ENCODE measurements around the gene HOMER2. TPM values are rescaled to one million over a fixed set of nuclear protein-coding genes. Genes with fewer than 3 reads are reported as not detected.

The HOMER2 gene
- total RNA-seq, 2 experiments from 2014 or later: 0.85 to 1.6 TPM

GRCh38 chr15:82945326-82945725, 7.2 kb downstream of the HOMER2 start:
- Histone ChIP-seq H3K4me1 (ENCODE audit: insufficient read depth, low read length) (no peaks in the 10 kb centered on the region), H3K36me3 (ENCODE audit: insufficient read depth, low read length) (no peaks in the 10 kb centered on the region), H3K9me3 (ENCODE audit: control insufficient read depth in 1 of 2, insufficient read depth in 1 of 2, low read length in 2 of 2) (no peaks in the 10 kb centered on the region), H3K4me3 (ENCODE audit: low read length) (no peak overlapping the region), H3K27me3 (ENCODE audit: control insufficient read depth in 1 of 2, insufficient read depth in 2 of 2, low read length in 2 of 2) (peaks cover 7 to 16% of the 10 kb centered on the region in 2 experiments), H3K27ac (ENCODE audit: low read depth in 1 of 2, low read length in 2 of 2) (no peak overlapping the region)
- ATAC-seq (ENCODE audit: poor library complexity) (no peak), DNase-seq (no peak)
- Mint-ChIP-seq H3K4me3 (no peak overlapping the region), H3K36me3 (ENCODE audit: low read depth) (no peaks in the 10 kb centered on the region), H3K27ac (no peak overlapping the region), H3K9me3 (no peaks in the 10 kb centered on the region), H3K4me1 (ENCODE audit: low read depth) (no peaks in the 10 kb centered on the region), H3K27me3 (peaks cover 17% of the 10 kb centered on the region)
- intact Hi-C loops (cut with DNase I, micrococcal nuclease): no loop called here
- no peak for TF ChIP-seq CTCF (IDR thresholded peaks at IDR 0.05)
- CTCF ChIA-PET: no interaction called here
- POLR2A ChIA-PET: no interaction called here

- Histone ChIP-seq H3K36me3 (ENCODE audit: insufficient read depth, low read length) (no peaks in the 10 kb centered on the region), H3K9me3 (ENCODE audit: control insufficient read depth in 1 of 2, insufficient read depth in 1 of 2, low read length in 2 of 2) (no peaks in the 10 kb centered on the region), H3K4me3 (ENCODE audit: low read length) (no peak overlapping the region), H3K27me3 (ENCODE audit: control insufficient read depth in 1 of 2, insufficient read depth in 2 of 2, low read length in 2 of 2) (peaks cover 3 to 12% of the 10 kb centered on the region in 2 experiments), H3K27ac (ENCODE audit: low read depth in 1 of 2, low read length in 2 of 2) (no peak overlapping the region), H3K4me1 (ENCODE audit: insufficient read depth, low read length) (no peaks in the 10 kb centered on the region)
- intact Hi-C loops (cut with DNase I, micrococcal nuclease): no loop called here
- H3K4me1 Mint-ChIP-seq (ENCODE audit: low read depth): no peaks in the 10 kb centered on the region
- peaks cover 17% of the 10 kb centered on the region for H3K27me3 Mint-ChIP-seq
- H3K27ac Mint-ChIP-seq: no peak overlapping the region
- peak in 2 of 14 experiments; percentile 6 to 27 for DNase-seq
- no peak overlapping the region for H3K4me3 Mint-ChIP-seq
- POLR2A ChIA-PET: no interaction called here
- TF ChIP-seq CTCF (IDR thresholded peaks at IDR 0.05): no peak
- CTCF ChIA-PET: no interaction called here
- H3K9me3 Mint-ChIP-seq: no peaks in the 10 kb centered on the region
- no peaks in the 10 kb centered on the region for H3K36me3 Mint-ChIP-seq (ENCODE audit: low read depth)
- no peak for ATAC-seq (ENCODE audit: poor library complexity)
Observed at GRCh38 chr15:82944821-82945220, 7.7 kb downstream of the HOMER2 start.

- Mint-ChIP-seq H3K27me3 (peaks cover 19% of the 10 kb centered on the region), H3K4me1 (ENCODE audit: low read depth) (no peaks in the 10 kb centered on the region), H3K36me3 (ENCODE audit: low read depth) (no peaks in the 10 kb centered on the region), H3K9me3 (no peaks in the 10 kb centered on the region), H3K4me3 (no peak overlapping the region), H3K27ac (no peak overlapping the region)
- H3K4me3 ChIP-seq (ENCODE audit: low read length): no peak overlapping the region
- DNase-seq: no peak
- ATAC-seq (ENCODE audit: poor library complexity): no peak
- intact Hi-C loops (cut with DNase I, micrococcal nuclease): no loop called here
- ChIA-PET CTCF (interaction anchor here (0.7 kb wide), 1 partner anchor 27 kb away, joined by 3 read pairs; no protein-coding TSS in a partner anchor), POLR2A (no interaction called here)
- no peaks in the 10 kb centered on the region for H3K9me3 ChIP-seq (ENCODE audit: control insufficient read depth in 1 of 2, insufficient read depth in 1 of 2, low read length in 2 of 2)
- no peak for TF ChIP-seq CTCF (IDR thresholded peaks at IDR 0.05)
- no peaks in the 10 kb centered on the region for H3K36me3 ChIP-seq (ENCODE audit: insufficient read depth, low read length)
- no peaks in the 10 kb centered on the region for H3K4me1 ChIP-seq (ENCODE audit: insufficient read depth, low read length)
- no peak overlapping the region for H3K27ac ChIP-seq (ENCODE audit: low read depth in 1 of 2, low read length in 2 of 2)
- H3K27me3 ChIP-seq (ENCODE audit: control insufficient read depth in 1 of 2, insufficient read depth in 2 of 2, low read length in 2 of 2): peaks cover 0 to 6% of the 10 kb centered on the region in 2 experiments
Observed at GRCh38 chr15:82944056-82944455, 8.5 kb downstream of the HOMER2 start.
